ENCODE measurements around the gene TMEM255B.

Gene TMEM255B

GRCh38 chr13:113855012-113855921, 96.2 kb downstream of the TMEM255B start:
- no peak overlapping the region for H3K27ac ChIP-seq
- no peak for DNase-seq (ENCODE audit: low read depth, low spot score)

DNA sequence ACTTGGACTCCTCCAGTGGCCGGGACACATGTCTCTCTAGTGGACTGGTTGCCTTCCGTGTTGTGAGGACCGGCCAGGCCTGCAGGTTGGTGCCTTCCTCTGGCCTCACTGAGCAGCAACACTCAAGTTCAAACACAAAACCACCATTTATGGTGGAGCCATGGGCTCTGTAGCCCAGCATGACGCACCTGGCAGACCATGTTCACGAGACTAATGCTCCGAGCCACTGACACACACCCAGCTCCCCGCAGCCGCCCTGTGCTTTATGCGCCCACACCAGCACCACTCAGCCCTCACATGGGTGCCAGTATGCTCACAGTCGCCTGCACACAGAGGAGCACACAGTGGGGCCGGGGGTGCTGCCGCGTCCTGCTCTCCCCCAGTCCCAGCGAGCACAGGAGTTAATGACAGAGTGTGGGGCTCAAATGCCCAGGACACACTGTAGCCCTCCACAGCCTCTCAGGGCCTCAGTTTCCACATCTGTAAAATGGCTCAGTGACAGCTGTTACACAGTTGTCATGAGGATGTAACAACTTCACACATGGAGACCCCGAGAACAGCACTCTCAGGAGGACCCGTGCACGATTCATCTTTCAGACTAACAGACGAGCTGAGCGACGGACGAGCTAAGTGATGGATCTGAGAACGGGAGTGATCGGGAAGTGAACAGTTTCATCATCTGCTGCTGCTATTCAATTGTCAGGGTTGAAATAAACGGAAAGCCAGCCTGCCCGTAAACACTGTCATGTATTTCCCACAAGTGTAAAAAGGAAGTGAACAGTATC, 97.1 kb downstream of the TMEM255B start:
- no peak for DNase-seq (ENCODE audit: low read depth, low spot score)
- H3K27ac ChIP-seq = no peak overlapping the region

DNA sequence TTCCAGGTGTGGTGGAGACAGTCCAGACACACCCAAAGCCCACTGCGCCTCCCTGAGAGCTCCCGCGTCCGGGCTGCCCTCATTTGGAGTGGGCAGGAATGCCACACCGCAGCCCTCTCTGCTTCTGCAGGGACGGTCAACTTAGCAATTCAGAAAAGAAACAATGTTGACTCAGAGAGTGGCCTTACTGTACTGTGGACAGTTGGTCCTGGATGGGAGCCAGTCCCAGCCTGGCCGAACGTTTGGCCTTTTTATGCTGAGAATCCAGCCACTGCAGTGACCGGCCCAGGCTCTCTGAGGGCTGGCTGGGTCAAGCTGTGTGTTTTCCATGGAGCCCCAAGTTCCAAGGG, 97.7 kb downstream of the TMEM255B start:
- H3K27ac ChIP-seq = no peak overlapping the region
- DNase-seq (ENCODE audit: low read depth, low spot score) = no peak

DNA sequence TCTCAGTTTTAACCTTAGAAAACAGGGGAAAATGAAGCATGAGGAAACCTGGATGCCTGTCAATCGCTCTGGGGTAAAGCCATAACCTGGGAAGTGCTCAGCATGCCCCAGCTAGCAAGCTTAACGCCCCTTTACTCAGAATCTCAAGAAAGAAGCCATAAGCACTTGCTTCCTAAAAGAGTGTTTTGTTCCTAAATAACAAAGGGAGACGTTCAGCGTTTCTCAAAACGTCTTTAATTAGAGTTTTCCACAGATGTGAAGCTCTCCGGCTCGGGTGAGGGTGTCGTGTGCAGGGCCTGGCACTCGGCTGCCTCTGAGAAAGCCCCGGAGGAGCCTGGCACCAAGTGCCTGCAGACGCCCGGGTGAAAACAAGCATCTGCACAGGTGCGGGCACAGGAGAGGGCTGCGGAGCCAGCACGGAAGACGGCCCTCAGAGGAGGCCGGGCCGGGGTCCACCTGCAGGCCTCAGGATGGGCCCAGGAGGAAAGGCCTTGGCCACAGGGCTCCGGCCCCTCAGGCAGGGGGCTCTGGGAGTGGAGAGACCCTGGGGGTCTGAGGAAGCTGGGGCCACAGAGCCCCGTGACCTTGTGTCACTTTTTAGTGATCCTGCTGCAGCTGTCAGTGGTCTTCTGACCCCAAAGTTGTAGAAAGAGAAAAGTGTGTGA, 98.6 kb downstream of the TMEM255B start:
- no peak overlapping the region for H3K27ac ChIP-seq
- no peak for DNase-seq (ENCODE audit: low read depth, low spot score)

- no peak for DNase-seq (ENCODE audit: low read depth, low spot score)
- peak overlapping the region; percentile 84 for H3K27ac ChIP-seq
These were observed 100.5 kb downstream of the TMEM255B start for GRCh38 chr13:113859311-113860050.

DNA sequence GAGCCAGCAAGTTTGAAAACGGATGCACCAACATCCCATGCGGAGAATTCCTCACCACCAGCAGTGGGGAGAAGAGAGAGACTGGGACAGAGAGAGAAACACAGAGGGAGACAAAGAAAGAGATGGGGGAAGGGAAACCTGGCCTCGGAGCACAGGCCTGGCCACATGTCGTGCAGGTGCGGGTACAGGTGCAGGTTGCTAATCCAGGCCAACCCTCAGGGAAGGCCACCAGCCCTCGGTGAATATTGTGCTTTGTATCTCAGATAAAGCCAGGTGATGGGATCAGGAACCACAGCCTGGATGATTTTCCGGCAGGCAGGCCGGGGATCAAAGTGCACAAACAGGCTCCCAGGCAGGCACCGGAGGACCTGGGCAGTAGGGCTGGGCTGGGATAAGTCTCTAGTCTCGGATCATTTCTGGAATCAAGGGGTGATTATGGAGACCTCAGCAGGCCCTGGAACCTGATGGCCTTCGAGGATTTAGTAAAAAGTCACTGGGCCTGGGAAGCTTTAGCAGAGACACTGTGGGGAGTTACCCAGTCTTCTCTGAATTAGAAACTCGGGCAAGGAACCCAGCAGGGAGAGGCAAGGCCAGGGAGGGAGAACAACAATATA, 101.1 kb downstream of the TMEM255B start:
- peak overlapping the region; percentile 84 for H3K27ac ChIP-seq

DNA sequence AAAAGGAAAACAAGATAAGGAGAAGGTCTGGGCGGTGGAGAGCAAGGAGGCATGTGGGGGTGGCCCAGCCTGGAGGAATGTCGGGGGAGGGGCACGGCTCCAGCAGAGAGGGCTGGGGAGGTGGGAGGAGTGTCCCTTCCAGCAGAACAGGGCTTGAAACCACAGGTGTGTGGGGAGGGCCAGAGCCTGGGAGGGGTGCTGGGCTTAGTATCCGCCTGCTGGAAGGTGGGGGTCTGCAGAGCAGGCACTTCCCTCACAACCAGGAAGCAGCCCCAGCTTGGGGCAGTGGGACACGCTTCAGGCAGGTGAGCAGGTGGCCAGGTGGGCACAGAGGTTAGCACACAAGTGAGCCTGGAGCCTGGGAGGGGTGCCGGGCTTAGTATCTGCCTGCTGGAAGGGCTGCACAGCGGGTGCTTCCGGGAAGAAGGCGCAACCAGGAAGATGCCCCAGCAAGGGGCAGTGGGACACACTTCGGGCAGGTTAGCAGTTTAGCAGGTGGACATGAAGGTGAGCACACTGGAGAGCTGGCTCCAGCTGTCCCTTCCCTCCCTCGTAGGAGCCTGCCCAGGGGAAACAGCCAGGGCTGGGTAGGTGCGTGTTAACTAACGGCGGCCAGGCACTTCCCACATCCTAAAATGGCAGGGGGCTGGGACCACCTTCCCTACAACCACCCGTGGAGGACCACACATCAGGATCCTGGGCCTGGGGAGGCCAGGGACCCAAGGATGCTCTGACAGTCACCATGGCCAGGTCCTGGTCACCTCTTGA, 101.8 kb downstream of the TMEM255B start:
- DNase-seq (ENCODE audit: low read depth, low spot score) = no peak
- H3K27ac ChIP-seq = peak overlapping the region; percentile 84

More for the DNA sequence above, 101.1 kb downstream of the TMEM255B start:
- no peak for DNase-seq (ENCODE audit: low read depth, low spot score)

GRCh38 chr13:113861433-113862030, 102.5 kb downstream of the TMEM255B start:
- peak overlapping the region; percentile 84 for H3K27ac ChIP-seq
- DNase-seq (ENCODE audit: low read depth, low spot score) = no peak

DNA sequence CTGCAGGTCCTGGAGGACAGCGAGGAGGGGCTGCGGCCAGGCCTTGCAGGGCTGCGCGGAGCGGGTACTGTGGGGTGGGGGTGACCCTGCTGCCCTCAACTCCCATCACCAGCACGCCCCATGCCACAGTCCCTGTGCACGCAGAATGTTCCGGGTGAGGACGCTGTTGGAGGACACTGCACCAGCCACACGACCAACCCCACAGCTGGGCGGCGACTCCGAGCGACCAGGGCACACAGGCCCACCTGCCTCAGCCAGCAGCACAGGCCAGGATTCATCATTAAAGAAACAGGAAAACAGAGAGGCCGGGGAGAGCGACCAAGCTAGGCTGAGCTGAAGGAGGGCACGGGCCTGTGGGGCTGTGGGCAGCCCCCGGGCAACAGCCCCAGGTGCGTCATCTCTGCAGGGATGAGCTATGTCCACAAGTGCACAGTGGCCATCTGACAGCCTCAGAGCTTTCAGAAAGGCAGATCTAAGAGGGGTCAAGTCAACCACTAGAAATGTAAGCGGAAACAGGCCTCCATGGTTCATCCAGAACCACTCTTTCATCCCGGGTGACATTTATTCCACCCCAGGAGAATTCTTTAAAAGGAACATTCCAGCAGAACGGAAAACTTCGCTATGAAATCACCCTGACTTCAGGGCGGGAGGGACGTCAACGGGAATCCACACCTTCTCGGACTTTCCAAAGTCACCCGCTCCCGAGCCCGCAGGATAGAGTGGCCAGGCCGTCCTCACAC, 103.3 kb downstream of the TMEM255B start:
- DNase-seq (ENCODE audit: low read depth, low spot score) = no peak
- peak overlapping the region; percentile 84 for H3K27ac ChIP-seq

- peak overlapping the region; percentile 84 for H3K27ac ChIP-seq
- no peak for DNase-seq (ENCODE audit: low read depth, low spot score)
These were observed 104.0 kb downstream of the TMEM255B start for GRCh38 chr13:113862931-113863523.

GRCh38 chr13:113863524-113864272, 104.7 kb downstream of the TMEM255B start, which contains the start of gene GAS6:
Gene GAS6, minus strand, starts transcription at chr13:113864076. Its CDS starts 156 bp downstream, at chr13:113863920.
- peak within 1 kb of the TSS; percentile 84 for H3K27ac ChIP-seq
- DNase-seq (ENCODE audit: low read depth, low spot score) = no peak

- no peak for DNase-seq (ENCODE audit: low read depth, low spot score)
- peak overlapping the region; percentile 84 for H3K27ac ChIP-seq
These were observed 105.4 kb downstream of the TMEM255B start for GRCh38 chr13:113864273-113864890.

- DNase-seq (ENCODE audit: low read depth, low spot score) = no peak
- H3K27ac ChIP-seq = no peak overlapping the region
These were observed 106.4 kb downstream of the TMEM255B start for GRCh38 chr13:113865427-113865826.
